Measurements from ENCODE around the gene PTPRC.

Gene PTPRC

DNA sequence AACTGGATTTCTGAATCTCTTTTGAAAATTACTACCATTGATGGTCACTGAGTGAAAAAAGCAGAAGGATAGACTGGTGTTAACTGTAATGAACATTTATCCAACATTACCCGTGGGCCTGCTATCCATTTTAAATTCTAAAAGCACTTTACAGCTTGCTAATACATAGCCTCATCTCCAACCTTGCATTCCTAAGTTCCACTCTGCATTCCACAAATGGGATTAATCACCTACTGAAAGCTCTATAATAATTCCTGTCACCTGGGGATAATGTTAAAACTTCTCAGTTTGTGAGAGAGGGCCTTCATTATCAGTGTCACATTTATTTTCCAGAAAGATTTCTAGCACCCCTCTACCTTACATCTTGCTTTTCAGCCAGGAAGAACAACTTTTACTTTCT, 38.2 kb downstream of the PTPRC start:
- TF ChIP-seq, protein P1, sequence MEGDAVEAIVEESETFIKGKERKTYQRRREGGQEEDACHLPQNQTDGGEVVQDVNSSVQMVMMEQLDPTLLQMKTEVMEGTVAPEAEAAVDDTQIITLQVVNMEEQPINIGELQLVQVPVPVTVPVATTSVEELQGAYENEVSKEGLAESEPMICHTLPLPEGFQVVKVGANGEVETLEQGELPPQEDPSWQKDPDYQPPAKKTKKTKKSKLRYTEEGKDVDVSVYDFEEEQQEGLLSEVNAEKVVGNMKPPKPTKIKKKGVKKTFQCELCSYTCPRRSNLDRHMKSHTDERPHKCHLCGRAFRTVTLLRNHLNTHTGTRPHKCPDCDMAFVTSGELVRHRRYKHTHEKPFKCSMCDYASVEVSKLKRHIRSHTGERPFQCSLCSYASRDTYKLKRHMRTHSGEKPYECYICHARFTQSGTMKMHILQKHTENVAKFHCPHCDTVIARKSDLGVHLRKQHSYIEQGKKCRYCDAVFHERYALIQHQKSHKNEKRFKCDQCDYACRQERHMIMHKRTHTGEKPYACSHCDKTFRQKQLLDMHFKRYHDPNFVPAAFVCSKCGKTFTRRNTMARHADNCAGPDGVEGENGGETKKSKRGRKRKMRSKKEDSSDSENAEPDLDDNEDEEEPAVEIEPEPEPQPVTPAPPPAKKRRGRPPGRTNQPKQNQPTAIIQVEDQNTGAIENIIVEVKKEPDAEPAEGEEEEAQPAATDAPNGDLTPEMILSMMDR (IDR thresholded peaks at IDR 0.05; ENCODE audit: insufficient read depth, low read depth, low read length, missing control alignments): no peak
- no peak for DNase-seq (ENCODE audit: low read depth)
- no peak overlapping the region for H3K4me3 ChIP-seq (ENCODE audit: low read depth, low read length)

DNA sequence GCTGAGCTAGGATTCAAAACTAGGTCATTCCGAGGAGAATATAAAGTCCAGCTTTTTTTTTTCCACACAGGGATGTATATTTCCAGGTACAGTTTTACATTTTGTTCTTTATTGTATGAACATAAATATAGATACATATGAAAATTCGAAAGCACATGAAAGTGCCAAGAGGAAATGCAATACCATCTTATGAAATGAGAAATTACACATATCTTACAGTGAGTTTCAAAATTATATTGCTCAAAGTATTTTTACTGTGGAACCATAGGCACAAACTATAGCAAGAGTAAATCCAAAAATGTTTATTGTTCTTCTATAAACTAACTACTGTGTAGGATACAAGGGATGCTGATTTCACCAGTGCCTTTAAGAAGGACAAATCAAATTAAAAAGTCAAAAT, 39.0 kb downstream of the PTPRC start:
- DNase-seq (ENCODE audit: low read depth): no peak
- H3K4me3 ChIP-seq (ENCODE audit: low read depth, low read length): no peak overlapping the region
- TF ChIP-seq, protein P1 (IDR thresholded peaks at IDR 0.05; ENCODE audit: insufficient read depth, low read depth, low read length, missing control alignments): no peak

DNA sequence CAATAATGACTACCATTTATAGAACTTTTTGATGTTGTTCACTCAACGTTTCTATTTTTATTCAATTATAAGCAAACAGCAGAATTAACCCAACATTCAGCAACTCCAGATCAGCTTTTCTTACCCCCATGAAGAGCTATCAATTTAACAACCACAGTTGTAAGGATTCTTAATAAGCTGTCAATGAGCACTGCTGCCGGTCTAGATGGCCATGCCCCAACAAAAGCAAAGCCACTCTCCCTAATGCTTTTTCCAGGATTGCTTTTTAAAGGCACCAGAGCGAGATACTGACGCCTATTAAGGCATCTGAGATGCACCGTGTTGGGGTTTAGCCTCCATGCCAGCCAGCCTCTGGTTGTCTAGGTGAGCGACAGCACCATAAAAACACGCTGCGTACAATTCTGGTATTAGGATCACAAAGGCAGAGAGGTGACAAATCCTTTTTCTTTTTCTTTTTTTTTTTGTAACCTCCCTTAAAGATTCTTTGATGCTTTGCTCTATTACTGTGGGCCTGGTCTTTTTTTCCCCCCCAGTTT, 39.5 kb downstream of the PTPRC start:
- TF ChIP-seq, protein P1 (IDR thresholded peaks at IDR 0.05; ENCODE audit: insufficient read depth, low read depth, low read length, missing control alignments): no peak

DNA sequence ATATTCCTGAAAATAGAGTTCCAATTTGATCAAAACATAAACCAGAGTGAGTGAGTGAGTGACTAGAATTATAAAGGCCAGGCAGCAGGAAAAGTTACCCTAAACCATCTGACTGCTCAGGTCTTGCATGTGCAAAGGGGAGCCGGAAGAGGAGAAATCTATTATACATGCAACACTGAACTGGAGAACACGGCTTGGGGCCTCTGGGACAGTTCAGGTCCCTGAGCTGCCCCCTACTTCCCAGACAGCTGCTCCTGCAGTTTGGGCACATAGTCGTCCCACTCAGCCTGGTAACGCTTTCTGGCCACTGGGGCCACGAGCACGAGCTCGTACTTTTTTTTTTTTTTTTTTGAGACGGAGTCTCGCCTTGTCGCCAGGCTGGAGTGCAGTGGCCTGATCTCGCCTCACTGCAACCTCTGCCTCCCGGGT, 40.1 kb downstream of the PTPRC start:
- TF ChIP-seq, protein P1 (IDR thresholded peaks at IDR 0.05; ENCODE audit: insufficient read depth, low read depth, low read length, missing control alignments): no peak
- DNase-seq (ENCODE audit: low read depth): peak; percentile 82
- H3K4me3 ChIP-seq (ENCODE audit: low read depth, low read length): peak overlapping the region; percentile 53

More for the DNA sequence above, 39.5 kb downstream of the PTPRC start:
- peak overlapping the region; percentile 53 for H3K4me3 ChIP-seq (ENCODE audit: low read depth, low read length)
- peak; percentile 39 for DNase-seq (ENCODE audit: low read depth)

DNA sequence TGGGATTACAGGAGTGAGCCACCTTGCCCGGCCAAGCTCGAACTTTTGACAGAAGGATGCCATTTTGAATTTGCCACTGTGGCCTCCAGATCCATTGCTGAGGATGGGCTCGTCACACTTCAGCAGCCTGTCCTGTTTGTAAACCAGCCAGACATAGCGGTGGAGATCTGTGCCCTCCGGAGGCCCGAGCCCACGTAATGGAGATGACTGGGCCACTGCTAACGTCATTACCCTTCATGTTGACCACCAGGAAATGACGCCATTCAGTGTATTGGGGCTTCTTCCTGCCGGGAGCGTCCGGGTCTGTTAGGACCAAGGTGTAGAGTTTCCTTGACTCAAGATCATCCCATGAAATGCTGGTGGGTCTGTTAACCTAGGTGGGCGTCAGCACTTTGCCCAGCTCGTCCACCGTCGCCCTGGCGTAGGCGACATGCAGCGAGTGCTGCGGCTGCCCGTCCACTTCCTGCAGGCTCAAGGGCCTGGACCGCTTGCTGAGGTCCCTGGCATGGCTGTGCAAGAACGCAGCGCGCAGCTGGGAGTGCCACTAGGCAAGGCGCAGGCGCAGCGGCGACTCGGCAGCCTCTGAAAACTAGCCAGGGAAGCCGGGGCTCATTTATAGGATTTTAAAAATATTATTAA, 40.8 kb downstream of the PTPRC start:
- DNase-seq (ENCODE audit: low read depth): peak; percentile 48
- TF ChIP-seq, protein P1 (IDR thresholded peaks at IDR 0.05; ENCODE audit: insufficient read depth, low read depth, low read length, missing control alignments): no peak
- H3K4me3 ChIP-seq (ENCODE audit: low read depth, low read length): peak overlapping the region; percentile 53

DNA sequence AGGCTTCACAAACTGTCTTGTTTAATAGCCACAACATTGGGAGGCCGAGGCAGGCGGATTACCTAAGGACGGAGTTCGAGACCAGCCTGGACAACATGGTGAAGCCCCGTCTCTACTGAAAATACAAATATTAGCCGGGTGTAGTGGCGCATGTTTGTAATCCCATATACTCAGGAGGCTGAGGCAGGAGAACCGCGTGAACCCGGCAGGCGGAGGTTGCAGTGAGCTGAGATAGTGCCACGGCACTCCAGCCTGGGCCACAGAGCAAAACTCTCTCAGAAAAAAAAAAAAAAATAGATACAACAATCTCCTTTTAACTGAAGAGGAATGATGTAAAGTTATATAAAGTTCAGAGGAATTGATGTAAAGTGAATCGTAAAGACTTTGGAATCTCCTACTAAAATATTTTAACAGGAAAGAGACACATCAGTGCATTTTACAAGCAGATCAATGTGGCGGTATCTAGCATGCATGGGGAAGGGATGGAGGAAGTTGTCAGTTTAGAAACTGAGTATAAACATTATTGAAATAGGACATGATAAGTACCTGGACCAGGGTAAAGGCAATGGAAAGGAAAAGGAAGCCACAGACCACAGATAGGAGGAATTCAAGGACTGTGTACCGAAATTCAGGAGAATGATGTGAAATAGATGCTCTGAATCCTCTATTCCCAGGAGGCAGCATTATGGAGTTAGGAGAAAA, 41.5 kb downstream of the PTPRC start:
- H3K4me3 ChIP-seq (ENCODE audit: low read depth, low read length): no peak overlapping the region
- TF ChIP-seq, protein P1 (IDR thresholded peaks at IDR 0.05; ENCODE audit: insufficient read depth, low read depth, low read length, missing control alignments): no peak
- DNase-seq (ENCODE audit: low read depth): no peak
